Islet of Langerhans (tissue), 1 donor: ENCODE data around the gene SLC22A17.

Experiments used
- FAIRE-seq: peaks from one replicate; lab custom pipeline; 2011; peaks lifted over from hg19 to GRCh38; lab: Jason Lieb, UNC

The SLC22A17 gene

DNA sequence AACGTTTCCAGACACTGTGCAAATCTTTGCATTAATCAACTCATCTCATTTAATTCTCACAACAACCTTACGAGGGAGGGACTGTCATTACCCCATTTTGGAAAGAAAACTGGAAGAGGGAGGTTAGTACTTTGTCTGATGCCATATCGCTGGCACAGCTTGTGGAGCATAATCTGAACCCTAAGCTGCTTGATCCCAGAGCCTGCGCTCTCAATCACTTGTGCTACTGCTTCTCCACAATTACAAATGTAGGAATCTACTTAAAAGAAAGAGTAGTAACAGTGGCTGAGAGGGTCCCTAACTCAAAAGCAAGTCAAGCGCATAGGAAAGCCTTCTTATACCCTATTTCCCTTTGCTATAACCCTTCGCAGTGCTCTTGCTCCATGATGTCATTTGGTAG lies 9.1 kb upstream of the SLC22A17 start:
- FAIRE-seq = no peak

DNA sequence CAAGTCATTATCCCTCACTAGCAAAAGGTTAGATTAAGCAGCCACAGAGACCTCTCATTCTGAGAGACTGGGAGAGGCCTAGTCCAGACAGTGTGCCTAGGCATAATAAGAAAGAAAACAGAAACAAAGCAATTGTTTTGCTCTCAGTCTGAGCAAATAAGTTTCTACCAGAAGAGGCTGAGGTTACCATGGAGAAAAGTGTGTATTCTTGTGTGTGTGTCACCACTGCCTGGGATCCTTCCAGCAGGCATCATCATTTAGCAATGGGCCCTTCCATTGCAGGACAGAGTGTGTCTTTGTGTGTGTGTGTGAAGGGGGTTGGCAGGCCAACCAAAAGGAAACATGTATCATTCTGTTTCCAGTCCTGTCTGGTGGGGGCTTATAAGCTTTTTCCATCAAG lies 8.6 kb upstream of the SLC22A17 start:
- FAIRE-seq = no peak

DNA sequence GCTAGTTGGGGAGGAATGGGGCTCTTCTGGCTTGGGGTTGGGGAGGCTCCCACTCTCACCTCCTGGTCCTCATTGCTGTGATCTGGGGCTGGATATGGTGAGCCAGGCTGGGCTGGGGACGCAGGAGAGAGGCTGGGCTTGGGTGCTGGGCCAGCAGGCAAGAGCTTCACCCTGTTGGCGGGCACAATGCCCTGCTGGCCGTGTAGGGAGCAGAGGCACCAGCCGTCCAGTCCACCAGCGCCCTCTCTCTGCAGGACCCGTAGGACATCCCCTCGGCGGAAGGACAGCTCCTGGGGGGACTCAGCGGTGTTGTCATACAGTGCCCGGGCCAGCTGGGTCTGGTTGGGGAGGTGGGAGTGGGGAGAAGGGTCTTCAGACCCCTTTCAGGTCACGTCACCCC lies 7.8 kb upstream of the SLC22A17 start:
- no peak for FAIRE-seq

DNA sequence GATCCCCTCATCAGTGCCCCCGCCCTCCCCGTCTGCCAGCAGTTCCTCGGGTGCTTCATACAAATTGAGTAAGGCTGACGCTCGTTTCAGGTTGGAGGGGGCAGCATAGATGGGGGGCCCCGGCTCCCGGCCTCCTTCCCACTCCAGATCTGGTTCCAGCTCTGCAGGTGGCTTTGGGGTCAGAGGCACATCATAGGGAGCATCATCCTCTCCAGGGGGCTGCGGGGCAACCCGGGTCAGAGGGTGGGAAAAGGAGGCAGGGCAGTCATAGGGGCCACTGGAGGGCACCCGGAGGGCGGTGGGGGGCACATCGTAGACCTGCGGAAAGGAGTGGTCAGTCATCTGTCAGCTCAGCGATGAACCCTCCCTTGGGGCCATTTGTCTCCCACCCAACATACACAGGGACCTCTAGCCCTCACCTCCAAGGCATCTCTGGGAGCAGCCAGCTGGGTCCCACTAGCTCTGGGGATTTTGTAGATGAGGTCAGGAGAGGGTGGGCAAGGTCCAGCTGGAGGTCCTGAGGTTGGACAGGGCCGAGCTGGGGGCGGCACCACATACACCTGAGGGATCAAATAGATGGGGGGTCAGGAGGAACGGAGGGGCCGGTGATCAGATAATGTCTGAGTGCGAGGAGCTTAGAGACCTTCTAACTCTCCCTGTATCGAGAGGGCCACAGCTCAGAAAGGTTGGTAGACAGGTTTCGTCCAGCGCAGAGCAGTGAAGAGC lies 7.2 kb upstream of the SLC22A17 start:
- no peak for FAIRE-seq

DNA sequence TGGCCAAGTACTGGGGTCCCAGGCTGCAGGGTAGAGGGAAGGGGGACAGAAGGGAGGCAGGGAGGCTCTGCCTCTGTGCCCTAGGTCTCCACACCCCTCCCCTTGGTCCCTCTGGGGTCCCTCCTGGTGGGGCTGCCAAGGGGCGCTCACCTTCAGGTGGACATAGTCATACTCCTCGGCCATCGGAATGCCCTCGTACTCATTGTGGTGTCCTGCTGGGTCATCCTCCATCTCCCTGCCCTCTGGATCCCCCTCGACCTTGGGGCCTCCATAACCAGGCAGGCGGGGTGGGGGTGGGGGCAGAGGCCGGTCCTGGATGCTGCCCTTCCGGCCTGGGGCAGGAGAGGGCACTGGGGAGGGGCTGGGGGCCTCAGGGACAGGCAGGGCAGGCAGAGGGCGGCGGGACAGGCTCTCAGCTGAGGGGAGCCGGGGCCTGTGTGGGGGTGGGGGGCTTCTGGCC lies 6.5 kb upstream of the SLC22A17 start:
- FAIRE-seq = no peak

DNA sequence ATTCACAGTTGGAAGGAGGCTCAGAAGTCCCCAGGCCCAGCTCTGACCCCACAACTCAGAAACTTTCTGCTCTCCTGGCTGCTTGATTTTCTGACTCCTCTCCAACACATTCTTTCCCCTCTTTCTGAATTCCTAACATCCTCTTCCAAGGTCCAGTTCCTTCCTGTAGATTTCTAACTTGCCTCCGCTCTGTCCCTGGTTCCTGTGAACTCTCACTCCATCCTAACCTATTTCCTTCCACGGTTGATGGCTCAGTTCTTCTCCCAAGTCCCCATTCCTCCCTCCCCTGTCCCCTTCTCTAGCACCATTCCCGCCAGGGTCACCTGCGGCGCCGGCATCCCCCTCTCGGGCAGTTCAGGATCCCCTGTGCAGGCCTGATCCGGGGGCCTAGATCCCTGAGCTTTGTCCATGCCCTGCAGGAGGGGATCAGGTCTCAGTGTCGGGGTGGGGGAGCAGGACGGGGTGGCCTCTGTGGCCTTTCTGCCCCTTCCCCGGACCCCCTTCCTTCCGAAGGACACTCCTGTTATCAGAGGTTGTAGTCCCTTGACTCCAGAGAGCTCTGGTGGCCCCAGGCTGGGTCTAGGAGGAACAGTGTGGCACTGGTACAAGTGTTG lies 6.0 kb upstream of the SLC22A17 start:
- FAIRE-seq = no peak

DNA sequence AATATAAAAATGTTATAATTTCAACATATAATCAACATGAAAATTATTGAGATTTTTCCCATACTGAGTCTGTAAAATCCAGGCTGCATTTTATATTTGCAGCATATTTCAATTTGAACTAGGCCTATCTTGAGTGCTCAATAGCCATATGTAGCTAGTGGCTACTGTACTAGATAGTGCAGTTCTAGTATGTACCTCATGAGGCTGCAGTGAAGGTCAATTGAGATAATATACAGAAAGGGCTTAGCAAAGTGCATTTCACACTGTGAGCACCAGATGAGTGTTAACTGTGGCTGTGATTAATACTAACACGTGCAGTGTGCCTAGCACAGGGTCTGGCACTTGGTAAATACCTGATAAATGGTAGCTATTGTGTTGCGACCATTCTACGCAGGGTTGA lies 5.4 kb upstream of the SLC22A17 start:
- no peak for FAIRE-seq

DNA sequence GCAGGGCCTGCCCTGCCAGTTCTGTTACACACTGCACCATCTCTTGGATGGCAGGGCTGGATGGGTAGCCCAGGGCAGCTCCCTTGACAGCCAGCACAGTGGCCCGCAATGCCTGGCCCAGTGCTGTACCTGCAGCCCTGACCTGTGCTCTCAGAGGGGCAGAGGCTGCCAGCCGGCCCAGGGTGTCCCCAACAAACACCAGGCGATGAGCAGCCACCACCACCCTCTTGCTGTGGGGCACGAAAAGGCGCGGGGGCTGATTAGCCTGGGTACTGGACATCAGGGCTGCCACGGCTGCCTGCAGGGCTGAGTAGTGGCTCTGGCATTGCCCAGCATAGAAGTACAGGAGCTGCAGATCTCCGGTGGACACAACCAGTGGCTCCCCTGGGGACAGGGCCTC lies 4.6 kb upstream of the SLC22A17 start:
- no peak for FAIRE-seq

DNA sequence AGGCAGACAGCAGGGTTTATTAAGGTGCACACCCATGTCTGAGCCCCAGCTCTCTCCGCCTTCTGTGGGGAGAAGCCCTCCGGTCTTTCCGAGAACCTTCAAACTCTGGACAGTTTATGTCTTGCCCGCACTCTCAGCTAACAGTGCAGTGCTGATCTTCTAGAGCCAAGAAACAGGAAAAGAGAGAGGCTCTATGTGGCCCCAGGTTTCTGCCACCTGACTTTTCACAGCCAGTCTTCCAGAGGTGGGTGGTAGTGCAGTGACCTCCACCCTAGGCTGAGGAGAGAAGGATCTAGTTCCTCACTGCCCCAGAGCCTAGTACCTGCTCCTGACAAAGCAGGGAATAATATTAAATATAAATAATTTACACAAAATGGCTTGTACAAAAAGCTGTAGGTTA lies 4.0 kb upstream of the SLC22A17 start:
- no peak for FAIRE-seq

DNA sequence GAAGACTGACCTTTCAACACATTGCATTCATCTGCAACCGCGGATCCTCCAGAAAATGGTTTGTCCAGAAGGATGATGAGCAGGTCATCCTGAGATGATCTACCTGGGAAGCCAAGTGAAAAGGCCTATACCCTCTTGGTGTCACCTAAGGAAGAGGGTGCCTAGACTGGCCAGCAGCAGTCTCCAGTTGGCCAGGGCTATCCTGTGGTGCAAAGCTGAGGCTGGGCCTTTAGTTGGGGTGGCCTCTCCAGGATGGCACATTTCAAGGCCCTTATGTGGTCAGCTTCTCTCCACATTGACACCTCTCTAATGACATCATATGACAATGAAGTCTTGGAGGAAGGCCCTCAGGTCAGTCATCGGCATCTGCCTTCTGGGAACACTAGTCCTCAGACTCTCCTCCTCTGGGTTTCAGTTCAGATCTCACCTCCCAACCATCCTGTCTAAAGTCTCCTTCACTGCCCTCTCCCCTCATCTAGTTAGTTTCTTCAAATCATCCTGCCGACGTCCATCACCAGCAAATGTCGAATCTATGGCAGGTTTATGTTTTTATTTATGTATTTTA lies 3.3 kb upstream of the SLC22A17 start:
- no peak for FAIRE-seq

DNA sequence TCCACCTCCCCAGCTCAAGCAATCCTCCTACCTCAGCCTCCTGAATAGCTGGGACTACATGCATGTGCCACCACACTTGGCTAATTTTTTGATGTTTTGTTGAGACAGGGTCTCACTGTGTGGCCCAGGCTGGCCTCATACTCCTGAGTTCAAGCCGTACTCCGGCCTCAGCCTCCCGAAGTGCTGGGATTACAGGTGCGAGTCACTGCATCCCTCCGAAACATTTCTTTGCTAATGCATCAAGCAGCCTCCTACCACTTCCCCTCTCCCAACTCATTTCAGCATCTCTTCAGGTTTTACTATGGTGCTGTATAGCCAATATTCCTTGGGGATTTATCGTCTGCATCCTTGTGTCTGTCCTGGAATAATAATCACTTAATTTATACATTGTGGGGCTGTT lies 2.3 kb upstream of the SLC22A17 start:
- no peak for FAIRE-seq

DNA sequence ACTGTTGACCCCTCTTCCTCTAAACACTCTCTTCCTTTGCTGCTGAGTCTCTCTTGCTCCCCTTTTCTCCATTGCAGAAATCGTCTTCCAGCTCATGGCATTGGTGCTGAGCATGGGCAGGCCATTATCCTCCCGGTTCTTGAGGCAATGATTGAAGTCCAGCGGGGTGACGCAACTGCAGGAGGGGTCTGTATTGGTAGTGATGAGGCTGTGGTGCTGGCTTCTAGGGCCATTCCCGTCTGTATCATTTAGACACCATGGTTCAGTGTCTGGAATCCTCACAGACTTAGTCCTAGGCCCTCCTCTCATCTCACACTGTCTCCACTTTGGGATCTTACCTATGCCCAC lies 720 bp upstream of the SLC22A17 start:
- no peak for FAIRE-seq

DNA sequence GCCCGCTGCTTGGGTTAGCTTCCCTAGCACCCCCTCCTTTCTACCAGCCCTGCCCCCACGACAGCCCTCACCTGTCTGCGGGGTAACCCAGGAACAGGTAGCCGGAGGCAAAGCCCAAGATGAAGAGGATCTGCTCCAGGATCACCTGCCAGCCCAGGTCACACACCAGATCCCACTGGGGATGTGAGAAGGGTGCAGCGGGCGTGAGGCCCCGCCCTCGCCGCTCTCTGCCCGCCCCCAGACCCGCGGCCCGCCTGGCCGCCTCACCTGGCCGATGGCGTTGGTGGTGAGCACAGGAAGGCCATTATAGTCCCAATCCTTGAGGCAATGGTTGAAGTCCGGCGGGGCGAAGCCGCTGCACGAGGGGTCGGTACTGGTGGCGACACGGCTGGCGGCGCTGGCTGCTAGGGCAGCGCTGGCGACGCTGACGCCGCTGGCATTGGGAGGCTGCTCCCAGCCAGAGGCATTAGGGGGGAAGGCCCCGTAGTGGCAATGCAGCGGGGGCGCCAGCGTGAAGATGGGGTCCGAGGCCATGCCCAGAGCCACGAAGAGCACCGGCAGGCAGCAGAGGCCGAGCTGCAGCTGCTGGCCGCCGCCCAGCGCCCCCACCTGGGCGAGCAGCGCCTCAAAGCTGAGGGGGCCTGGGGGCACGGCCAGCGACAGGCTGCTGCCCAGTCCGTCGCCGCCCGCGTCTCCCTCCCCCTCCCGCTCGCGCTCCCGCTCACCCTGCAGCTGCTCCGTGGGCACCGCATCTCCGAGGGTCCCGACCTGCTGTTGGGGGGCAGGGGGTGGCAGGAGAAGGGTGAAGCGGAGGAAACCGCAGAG lies 794 bp downstream of the SLC22A17 start:
- FAIRE-seq = no peak

DNA sequence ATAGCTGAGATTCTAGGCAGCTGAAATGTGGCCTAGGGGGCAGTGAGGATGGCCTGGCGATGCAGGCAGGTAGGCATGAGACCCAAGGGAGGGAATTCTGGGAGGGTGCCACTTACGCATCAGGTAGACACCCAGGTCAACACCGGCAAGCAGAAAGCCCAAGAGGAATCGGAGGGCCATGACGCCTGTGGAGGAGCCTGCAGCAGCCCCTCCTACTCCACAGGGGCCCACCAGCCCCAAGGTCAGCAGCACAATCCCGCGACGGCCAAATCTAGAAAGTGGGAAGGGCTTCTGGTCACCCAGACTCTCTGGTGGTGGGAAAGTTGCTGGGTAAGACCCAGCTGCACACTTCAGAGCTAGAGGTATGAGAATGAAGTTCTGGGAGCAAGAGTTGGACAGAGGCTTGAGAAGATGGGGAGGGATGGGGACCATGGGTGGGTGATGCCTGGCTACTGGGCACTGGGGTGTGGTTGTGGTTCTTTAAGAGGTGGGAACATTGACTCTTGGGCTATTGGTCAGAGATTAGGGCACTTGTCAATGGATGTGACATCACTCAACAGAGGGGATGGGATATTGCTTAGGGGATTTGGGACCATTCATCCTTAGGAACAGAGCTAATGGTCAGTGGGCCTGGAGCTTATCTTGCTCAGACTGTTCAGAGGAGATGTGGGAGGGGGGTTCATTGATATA lies 3.4 kb downstream of the SLC22A17 start:
- FAIRE-seq = no peak

DNA sequence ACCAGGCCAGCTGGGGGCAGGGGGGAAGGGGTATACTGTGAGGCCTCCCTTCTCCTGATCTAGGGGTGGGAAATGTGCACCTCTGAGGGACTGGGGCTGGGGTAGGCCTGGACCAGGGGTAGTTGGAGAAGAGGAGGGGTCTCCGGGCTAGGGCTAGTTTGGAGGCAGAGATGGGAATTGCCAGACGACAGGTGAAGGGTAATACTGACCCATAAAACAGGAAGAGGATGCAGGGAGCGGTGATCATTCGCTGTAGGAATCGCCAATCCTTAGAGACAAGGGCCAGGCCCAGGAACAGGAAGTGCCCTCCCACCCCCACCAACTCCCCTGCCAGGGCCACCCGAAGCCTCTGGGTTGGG lies 4.4 kb downstream of the SLC22A17 start:
- FAIRE-seq = no peak

DNA sequence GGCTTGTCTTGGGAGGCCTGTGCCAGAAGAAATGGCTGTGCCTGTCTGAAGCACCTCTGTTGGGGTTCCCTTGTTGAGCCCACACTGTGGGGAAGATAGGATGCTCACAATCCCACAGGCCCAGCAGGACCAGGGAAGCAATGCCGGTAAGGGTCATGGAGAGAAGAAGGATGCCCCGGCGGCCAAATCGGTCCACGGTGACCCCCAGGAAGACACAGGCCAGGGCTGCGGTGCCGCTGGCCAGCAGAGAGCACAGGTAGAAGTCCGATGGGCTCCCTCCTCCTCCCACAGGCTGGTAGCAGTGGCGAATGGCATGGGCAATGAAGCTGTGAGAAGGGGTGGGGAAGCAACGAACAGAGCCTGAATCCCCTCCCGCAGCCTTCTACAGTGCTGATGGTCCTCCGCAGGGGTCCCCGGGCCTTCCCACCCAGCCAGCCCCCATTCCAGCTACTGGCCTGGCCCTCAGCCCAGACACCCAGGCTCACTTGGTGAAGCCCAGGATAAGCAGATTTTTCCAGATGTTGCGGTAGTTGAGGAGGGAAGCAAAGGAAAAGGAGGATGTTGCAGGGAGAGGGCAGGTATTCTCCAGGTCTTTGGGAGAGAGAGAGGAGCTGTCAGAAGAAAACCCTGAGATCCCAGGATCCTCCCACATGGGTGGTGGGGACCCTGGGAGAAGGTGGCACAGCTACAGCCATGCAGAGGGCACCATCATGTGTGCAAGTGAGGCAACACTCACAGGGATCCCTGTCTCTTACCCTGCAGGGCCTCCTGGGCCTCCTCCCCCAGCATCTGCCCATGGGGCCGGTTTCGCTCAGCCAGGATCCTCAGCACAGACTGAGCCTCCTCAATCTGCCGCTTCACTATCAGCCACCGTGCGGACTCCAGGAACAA lies 5.0 kb downstream of the SLC22A17 start:
- no peak for FAIRE-seq

DNA sequence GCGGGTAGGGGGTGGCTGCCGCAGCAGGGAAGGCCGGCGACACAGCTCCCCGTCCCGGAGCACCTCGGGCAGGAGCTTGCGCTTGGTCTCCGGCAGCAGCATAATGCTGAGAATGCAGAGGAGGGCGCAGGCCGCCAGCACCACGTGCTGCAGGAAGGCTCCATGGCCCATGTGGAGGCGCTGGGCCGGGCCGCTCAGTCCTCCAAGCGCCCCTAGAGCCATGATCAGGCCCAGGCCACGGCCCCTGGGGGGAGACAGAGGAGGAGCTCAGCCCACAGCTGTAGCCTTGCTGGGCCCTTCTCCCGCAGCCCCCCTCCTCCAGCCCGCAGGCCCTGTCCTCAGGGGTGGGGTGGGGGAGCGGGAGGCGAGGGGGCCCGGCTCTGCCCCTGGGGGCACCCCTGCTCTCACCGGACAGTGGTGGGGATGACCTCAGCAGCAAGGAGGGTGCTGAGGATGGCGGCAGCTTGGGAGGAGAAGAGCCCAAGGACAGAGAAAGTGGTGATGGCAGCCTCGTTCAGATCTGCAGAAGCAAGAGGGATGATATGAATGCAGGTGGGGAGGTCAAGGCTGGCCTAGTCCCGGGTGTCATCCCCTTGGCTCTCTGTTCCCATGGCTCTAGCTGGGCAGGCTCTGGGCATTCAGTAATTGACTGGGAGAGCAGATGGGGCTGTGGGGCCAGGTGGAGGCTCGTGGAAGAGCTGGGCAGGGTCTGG lies 5.8 kb downstream of the SLC22A17 start:
- no peak for FAIRE-seq

DNA sequence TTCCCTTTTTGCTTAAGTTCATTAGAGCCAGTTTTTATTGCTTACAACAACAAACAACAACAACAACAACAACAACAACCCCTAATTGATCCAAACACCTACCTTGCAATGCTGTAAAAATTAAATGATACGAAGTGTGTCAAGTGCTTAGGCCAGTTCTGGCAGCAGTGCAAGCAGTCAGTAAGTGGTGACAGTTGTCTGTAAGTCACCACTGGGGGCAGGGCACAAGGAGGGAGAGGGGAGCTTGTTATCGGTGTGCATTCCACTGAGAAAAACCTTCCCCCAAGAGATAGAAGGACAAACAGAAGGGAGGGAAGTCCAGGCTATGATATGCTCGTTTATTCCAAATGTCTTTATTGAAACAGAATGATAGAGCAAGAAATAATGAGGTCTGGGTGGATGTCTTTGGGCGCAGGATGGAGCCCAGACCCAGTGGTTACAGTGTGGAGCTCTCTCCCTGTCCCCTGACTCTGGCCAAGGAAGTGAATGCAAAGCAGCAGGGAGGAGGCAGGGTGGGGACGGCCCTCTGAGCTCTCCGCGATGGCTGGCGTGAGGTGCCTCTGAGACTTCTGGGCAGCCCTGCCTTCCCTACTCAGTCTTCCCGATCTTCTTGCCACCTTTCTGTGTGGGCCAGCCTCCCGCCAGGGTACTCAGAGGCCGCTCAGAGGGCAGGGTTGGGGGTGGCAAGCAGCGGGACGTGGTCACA lies 6.5 kb downstream of the SLC22A17 start:
- FAIRE-seq = no peak

DNA sequence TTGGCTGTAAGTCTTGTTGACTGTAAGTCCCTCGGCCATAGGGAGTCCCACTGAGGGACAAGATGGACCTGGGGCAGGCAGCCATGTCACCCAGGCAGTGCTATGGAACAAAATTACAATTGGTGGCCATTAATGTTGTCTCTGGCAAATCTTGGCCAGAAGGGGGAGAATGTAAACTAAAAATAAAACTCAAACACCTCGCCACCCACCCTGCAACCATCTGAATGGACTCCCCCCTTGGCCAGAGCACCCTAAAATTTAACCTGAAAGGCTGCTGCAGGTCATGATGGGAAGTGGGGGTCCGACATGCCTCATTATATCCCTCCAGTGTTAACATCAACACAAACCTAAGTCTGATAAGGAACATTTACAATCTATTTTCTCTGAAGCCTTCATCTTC lies 8.2 kb downstream of the SLC22A17 start:
- FAIRE-seq = no peak
